ENCODE data around the gene DNM3.
"Not testable (repeated sequence)": the region's sequence is repeated elsewhere in the genome, so short reads cannot be mapped to it uniquely, and the experiment has no call there.

The DNM3 gene

DNA sequence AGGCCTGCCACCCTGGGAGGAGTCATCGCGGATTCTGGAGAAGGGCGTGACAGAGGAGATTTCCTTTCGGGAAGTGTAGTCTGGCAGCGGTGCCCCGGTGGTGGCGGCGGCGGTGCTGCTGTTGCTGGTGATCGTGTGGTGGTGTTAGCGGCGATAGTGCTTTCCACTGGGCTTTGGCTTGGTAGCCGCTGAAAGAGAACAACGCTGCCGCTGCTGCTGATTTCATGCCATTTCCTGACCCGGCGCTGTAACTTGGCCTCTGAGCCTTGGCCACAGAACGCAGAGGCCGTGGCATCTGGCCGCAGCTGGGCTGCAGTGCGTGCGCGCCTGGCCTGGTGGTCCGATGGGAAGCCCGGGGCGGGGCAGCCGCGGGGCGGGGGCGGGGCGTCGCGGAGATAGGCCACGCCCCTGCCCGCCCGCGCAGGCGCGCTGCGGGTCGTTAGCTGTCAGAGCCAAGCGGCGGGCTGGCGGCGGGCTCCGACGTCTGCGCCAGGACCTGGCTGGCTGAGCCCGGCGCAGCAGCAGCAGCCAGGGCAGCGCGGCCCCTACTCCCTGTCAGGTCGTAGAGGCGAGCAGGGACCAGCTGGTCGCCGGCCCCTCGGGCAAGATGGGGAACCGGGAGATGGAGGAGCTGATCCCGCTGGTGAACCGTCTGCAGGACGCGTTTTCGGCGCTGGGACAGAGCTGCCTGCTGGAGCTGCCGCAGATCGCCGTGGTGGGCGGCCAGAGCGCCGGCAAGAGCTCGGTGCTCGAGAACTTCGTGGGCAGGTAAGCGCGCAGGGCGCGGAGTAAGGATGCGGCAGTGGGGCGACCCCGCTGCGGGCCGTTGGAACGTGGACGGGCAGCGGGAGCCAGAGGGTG is at the start of gene DNM3:
Gene DNM3, plus strand, starts transcription at position 449 of the 861 bp plus-strand sequence. Its CDS starts 159 bp downstream, at position 608.
- DNase-seq = peak; percentile 72

DNA sequence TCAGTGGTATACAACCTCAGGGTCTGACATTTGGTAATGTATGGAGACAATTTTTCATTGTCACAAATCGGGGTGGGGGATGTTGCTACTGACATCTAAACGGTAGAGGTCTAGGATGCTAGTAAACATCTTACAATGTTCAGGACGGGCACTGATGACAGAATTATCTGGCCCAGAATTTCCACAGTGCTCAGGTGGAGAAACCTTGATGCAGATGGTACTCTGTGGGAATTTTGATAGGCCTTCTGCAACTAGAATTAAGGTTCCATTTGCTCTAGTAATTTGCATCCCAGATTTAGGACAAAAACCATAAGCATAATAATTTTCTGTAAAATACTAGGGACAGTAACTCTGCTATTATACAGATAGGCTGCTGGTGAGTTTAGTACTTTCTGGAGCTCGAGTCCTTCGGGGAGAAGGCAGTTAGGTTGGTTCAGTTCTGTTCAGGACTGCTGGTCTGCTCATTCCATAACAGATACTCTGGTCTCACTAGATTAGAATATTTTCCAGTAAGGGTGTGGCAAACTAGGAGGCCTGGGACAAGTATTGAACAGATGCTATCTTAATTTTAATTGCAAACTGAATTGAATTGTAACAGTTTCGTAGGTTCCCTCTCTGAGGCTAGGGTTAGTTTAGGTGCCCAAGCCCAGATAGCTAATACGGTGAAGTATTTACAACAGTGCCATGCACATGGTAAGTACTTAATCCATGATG is 48.5 kb upstream of the DNM3 start:
- no peak for DNase-seq

DNA sequence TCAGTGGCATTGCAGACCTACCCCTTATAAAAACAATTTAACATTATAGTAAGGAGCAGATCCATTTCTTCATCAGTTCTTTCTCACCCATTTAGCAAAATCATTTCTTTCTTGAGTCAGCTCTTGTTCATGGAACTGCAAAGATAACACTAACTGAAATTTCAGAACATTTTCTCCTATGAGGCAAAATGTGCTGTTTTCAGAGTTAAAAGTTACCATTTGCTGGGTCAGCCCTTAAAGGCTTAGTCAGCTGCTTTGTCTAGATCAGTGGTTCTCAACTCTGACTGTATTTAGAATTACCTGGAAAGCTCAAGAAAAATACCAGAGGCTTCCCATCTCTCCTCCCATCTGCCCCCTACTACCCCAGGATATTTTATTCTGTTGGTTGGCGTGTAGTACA is 47.7 kb upstream of the DNM3 start:
- no peak for DNase-seq

DNA sequence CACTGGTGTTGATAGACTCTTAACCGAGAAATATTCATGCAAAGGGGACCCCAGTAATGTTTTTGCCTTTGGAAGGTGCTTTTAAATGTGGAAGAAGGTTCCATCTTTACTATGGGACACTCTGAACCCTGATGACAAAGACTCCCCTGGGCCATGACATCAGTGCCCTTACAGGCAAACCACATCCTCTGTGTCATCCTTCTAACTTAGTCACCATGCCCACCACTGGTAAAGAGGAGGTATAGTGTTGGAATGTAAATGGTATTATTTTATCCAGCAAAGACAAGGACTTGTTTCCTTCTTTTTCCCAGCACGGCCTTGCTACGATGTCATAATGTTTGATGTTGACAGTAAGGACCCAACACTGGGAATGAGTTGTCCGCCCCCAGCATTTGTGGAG is 47.2 kb upstream of the DNM3 start:
- no peak for DNase-seq

DNA sequence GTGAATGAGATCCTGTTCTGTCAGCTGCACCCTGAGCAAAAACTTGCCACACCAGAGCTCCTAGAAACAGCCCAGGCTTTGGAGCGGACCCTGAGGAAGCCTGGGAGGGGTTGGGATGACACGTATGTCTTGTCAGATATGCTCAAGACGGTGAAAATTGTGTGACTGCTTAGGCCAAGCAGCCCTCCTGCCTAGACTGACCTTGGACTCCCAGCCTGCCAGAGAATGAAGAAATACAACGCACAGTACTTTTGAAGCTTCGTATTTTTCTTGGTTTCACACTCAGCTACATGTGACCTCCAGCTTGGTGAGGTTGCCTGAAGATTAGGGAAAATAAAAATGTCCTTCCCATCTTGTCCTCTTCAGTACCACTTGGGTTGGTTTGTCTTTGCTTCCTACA is 44.7 kb upstream of the DNM3 start:
- no peak for DNase-seq

DNA sequence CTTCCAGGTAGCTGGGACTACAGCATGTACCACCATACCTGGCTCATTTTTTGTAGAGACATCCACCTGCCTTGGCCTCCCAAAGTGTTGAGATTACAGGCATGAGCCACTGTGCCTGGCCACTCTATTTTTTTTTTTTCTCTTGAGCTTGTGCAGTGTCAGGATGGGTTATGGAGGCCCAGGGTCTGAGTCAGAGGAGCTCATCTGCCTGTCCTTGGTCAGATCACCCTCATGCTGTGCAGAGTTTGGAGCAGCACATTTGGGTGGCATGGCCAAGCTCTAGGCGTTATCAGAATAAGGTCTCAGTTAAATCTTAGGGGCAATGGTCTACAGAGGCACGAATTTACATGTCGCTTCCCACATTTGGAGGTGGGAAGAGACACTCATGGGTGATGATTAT is 43.0 kb upstream of the DNM3 start:
- no peak for DNase-seq

DNA sequence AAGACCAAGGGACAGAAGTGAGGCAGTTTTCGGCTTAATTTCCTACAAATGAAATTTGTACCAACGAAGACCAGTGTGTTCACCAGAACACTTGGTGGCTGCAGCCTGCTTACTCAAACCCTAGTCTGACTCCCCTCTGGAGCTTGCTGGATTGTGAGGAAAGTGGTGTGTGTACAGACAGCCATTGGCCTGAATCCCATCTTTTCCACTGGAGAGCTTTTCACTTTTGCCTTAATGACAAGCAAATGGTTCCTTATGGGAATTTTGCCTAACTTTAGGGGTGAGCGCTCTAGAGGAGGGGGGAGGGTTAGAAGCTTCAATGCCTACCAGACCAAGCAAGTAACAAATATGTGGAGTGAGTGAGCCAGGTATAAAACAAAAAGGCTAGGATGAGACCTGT is 42.5 kb upstream of the DNM3 start:
- DNase-seq = no peak

DNA sequence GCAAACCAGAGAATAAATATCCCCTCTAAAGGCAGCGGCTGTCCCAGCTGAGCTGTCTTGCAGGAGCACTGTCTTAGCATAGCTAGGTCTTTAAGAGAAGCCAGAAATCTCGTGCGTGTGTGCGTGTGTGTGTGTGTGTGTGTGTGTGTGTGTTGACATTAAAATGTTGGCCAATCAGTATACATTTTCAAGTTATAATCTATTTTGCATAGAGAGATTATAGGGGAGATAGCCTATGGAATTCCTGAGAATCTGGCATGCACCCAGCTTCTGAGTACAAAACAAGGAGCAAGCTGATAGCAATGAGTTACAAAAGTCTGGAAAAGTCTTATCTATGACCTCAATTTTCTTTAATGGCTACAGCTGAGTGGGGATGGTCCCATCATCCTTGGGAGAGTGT is 42.1 kb upstream of the DNM3 start:
- no peak for DNase-seq

DNA sequence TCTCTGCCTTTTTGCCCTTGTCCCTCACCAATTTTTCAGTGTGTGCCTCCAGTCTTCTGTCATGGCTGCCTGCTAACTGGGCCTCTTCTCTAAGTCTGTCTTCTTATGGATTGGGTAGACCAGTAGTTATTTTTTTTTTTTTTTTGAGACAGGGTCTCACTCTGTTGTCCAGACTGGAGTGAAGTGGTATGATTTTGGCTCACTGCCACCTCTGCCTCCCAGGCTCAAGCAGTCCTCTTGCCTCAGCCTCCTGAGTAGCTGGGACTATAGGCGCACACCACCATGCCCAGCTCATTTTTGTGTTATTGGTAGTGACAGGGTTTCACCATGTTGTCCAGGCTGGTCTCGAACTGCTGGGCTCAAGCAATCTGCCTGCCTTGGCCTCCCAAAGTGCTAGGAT is 41.6 kb upstream of the DNM3 start:
- DNase-seq = not testable (repeated sequence)

DNA sequence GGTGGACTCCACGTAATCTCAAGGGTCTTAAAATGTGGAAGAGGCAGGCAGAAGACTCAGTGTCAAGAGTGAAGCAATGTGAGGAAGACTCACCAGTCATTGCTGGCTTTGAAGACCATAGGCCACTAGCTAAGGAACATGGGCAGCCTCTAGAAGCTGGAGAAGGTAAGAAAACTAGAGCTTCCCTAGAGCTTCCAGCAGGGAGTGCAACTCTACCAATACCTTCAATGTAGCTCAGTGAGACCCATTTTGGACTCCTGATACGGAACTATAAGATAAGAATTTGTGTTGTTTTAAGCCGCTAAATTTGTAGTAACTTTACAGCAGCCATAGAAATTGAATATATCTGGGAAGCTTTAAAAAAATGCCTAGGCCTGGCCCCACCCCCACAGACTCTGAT is 41.0 kb upstream of the DNM3 start:
- no peak for DNase-seq

DNA sequence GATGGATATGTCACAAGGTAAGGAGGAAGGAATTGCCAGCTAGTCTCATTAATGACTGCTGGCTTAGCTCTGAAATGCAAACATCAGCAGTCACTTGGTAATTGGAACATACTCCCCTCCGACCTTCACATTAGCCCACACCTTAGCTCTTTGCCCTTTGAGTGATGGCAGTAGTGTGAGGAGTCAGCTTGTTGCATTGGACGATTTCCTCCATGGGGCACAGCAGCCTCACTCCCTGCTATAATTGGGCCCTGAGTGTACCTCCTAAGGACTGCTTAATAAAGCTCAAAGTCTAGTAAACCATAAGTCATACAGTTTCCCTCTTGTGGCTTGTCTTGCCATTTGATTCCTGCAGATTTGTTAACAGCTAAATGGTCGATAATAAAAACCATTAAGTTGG is 40.4 kb upstream of the DNM3 start:
- no peak for DNase-seq

DNA sequence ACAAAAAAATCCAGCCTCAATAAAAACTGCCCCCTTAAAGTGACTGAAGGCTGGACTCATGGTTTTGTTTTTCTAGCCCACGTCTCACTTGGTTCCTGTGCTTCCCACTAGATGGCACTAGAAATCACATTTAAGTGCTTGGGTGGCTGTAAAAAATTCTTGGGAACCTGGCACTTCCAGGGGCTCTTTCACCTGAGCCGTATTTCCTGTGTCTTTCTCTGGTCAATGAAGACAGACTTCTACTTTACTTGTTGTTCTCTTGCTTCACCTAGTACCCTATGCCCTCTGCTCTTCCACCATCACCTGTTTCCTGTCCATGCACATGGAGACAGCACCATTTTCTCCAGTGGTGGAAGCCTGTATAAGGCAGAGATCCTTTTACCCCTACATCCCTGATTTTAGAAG is 39.8 kb upstream of the DNM3 start:
- no peak for DNase-seq

DNA sequence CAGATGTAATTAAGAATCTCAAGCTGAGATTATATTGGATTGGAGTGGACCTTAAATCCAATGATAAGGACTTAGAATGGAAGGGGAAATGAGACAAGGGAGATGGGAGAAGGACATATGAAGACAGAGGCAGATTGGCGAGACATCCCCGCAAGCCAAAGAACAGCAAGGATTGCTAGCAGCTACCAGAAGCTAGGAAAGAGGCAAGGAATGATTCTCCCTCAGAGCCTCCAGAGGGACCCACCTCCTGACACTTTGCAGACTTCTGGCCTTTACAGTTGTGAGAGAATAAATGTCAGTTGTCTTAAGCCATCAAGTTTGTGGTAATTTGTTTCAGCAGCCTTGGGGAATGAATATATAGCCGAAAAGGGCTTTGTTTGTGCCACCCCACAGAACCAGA is 39.1 kb upstream of the DNM3 start:
- DNase-seq = no peak

DNA sequence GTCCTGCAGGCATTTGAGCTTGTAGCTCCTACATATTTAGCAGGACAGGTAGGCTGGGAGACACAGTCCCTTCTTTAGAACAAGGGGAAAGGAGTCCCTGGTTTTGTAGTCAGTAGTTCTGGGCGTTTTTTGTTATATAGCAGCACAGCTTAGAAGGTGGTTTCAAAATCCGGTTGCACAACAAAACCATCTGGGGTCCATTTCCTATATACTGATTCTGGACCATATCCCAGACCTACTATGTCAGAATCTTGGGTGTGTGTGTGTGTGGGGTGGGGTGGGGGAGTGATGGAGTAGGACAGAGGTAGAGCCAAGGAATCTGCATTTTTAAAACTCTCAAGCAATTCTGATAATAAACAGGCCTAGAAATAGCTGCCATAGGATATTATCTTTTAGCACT is 38.3 kb upstream of the DNM3 start:
- no peak for DNase-seq

DNA sequence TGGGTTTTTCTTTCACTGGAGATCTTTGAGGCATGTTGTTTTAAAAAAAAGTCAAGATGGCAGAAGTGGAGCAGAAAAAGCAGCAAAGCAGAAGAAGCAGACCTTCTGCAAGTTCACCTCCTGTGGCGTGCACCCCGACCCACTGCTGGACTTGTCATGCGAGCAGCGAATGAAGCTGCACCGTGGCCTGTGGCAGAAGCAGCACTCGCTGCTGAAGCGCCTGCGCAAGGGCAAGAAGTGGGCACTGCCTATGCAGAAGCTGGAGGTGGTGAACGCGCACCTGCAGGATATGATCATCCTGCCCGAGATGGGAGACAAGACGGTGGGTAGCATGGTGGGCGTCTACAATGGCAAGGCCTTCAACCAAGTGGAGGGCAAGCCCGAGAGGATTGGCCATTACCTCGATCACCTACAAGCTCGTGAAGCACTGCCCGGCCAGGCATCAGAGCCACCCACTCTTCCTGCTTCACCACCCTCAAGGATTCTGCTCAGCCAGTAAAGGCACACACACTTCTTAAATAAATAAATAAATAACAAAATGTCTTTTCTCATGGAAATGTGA is 37.8 kb upstream of the DNM3 start:
- no peak for DNase-seq

DNA sequence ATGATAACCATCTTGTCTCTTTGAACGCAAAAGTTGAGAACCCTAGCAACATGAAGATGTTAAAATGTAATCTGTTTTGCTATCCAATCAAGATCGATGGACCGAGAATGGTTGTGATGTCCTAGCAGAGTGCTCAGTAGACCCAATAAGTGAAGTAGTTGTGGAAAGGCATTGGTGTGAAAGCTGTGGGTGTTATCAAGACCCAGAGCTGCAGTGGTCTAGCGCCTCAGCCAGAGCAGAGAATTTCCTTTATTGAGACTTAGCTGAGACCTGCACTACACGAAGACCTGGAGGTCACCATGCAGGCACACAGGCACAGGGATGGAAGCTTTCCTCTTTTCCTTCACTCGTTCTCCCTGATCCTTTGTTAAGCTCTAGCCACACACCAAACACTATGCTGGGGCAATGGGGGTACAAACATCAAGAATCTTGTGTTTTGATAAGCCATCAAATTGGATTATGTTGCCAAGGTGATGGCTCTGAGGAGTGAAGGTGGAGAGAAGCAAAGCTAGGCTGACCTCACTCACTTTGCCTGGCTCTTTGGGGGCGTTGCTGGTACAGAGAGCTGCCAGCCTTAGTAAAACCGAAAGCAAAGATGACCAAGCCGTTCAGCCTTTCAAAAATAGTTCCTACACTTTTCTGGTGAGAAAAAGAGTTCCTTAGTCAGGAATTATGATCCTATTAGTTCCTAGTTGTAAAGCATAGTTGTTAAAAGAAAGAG is 35.7 kb upstream of the DNM3 start:
- DNase-seq = no peak

DNA sequence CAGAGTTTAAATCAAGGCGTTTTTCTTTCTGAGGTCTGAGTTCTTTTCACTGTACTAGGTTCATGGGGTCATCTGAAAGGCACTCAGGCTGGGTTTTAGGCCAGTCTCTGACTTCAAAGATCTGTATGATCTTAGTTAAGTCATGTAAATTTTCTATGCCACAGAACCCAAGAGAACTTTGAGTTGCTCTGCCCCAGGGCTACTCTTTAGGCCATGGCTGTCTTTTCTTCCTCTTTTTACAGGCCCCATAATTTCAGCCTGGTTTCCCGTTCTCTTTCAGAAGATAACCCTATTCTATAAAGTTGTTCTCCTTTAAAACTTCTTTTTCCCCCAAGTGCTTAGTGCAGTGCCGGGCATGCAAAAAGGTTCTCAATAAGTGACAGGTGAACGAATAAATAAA is 33.7 kb upstream of the DNM3 start:
- no peak for DNase-seq

DNA sequence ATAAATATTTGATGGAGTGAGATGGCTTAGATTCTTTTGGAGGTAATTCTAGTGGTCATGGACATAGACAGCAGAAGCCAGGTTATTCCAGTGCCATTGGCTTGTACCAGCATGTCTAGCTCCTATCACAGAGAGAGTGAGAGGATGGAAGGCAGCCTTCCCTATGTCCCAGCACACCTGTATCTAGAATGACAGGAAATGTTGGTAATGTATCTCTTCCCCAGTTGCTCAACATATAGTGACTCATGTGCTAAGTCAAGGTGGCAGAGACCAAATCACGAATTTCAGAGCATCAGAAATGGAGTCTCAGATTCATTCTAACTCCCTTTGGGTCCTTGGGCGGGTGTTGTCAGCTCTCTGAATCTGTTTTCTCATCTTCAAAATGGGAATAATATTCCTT is 31.5 kb upstream of the DNM3 start:
- DNase-seq = no peak

DNA sequence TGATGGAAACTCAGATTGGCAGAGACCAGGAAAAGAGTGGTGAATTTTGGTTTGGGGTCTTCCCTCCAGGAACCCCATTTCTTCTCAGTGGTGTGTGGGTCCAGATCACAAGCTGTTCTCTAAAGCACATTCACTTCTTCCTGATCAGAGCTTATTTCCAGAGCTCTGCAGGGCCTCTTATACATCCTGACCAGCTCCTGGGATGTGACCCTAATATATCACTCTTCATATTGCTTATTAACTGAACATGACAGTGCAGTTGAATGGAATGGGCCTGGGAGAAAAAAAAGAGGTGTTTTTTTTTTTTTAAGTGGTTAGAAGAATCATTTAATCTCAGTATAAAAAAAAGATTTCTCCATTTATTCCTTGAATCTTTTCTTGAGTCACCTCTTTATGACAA is 29.6 kb upstream of the DNM3 start:
- DNase-seq = no peak

DNA sequence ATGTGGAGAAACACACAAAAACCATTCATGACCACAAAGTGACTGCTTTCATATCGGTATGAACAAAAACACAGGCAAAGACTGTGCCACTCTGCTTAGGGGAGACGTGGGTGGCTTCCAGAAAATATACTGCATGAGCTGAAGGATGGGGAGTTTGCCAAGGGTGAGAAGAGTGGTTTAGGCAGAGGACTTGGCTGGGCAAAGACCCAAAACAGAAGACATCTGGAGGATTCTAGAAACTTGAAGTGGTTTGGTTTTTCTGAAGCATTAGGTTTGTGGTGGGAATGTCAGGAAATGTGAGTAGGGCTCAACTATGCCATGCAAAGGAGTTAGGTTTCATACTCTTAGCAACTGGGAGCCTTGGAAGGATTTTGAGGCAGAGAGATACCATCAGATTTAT is 26.6 kb upstream of the DNM3 start:
- DNase-seq = no peak

DNA sequence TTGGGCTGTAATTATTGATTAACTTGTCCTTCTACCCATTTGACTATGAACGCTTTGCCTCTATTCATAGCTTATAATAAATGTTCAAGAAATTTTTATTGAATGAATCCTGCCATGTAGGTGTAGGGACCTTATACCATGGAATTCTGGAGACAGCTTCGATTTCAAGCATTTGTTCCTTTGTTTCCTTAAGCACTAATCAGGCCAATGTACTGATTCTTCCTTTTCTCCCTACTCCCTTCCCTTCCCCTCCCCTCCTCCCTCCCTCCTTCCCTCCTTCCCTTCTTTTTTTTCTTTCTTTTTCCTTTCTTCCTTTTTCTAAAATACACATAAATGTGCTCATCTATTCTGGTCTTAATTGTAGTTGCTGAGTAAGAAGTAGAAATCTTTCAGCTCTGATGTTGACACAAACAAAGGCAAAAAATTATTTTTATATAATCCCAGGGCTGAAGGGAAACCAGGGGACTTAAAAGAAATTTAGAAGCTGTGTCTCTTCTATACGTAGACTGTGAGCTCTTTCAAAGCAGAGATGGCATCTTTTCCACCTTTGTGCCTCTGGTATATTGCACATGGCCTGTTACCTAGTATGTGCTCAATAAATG is 24.9 kb upstream of the DNM3 start:
- DNase-seq = no peak

DNA sequence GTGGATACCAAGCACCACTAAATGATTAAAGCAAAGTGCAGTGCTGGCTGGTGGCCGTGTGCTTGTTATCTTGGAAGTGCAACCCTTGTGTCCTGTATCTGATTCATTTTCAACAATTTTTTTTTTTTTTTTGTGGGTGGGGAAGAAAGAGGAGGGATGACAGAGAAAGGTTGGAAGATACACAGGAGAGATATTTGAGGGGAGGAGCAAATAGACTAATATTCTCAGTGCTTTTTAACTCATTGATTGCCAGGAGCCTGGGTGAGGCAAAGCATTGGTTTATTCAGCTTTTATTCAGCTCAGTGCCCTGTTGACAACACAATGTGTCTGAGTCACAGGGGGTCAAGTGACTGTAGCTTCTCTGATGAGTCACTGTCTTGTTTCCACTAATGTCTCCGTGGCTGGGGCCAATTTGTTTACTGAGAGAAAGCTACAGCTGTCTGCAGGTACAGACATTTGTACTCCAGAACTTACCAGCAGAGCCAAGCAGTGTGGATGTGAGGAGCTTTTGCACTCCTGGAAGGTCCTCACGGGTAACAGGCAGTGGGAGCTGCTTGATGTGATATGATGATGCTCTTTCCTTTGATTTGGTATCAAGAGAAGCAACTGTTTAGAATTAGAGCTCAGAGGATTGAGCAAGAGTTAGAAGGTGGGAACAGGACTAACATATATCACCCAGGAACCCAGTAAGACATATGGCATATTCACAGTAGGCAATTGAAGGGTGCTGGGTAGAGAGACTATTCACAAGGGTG is 23.6 kb upstream of the DNM3 start:
- DNase-seq = no peak
